ENCODE measurements around the gene MIA.
A peak's percentile ranks its signal among the peaks of the same experiment; 100 is the strongest.
"Not testable (repeated sequence)": the region's sequence is repeated elsewhere in the genome, so short reads cannot be mapped to it uniquely, and the experiment has no call there.

The MIA gene

DNA sequence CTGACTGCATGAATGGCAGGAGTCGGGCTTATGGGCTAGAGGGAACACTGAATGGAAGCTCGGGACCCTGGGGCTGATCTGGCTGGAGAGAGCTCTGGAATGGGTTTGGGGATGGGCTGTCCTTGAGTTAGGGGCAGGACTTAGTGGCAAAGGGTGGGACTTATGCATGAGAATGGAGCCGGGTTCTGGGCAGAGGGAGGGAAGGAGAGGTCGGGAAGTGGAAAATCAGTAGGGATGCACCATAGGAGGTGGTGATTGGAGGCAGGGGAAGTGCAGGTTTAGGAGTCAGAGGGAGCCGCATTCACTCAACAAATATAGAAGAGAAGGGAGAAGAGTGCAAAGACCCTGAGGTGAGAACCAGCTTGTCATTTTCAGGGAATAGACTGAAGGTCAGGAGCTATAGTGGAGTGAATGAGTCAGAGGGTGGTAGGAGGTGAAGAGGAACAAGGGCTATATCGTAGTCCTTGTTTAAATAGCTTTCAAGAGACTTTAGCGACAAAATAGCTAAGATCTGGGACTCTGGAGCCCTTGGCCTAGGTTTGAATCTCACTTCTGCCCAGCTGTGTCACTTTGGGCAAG, 3.5 kb downstream of the MIA start:
- Histone ChIP-seq H3K4me3 (replicated peaks; ENCODE audit: low read depth, low read length) (peak overlapping the region; percentile 80), H3K36me3 (ENCODE audit: control insufficient read depth, insufficient read depth, low read length) (peaks cover 3% of the 10 kb centered on the region), H3K27me3 (replicated peaks; ENCODE audit: control insufficient read depth, insufficient read depth, low read length) (no peaks in the 10 kb centered on the region)
- TF ChIP-seq, protein P1, sequence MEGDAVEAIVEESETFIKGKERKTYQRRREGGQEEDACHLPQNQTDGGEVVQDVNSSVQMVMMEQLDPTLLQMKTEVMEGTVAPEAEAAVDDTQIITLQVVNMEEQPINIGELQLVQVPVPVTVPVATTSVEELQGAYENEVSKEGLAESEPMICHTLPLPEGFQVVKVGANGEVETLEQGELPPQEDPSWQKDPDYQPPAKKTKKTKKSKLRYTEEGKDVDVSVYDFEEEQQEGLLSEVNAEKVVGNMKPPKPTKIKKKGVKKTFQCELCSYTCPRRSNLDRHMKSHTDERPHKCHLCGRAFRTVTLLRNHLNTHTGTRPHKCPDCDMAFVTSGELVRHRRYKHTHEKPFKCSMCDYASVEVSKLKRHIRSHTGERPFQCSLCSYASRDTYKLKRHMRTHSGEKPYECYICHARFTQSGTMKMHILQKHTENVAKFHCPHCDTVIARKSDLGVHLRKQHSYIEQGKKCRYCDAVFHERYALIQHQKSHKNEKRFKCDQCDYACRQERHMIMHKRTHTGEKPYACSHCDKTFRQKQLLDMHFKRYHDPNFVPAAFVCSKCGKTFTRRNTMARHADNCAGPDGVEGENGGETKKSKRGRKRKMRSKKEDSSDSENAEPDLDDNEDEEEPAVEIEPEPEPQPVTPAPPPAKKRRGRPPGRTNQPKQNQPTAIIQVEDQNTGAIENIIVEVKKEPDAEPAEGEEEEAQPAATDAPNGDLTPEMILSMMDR (IDR thresholded peaks at IDR 0.05; ENCODE audit: insufficient read depth, low read length, poor library complexity, severe bottlenecking): no peak
- DNase-seq (ENCODE audit: extremely low read depth, insufficient read length): no peak

- no peak overlapping the region for H3K4me3 ChIP-seq (replicated peaks; ENCODE audit: low read depth, low read length)
- no peaks in the 10 kb centered on the region for H3K27me3 ChIP-seq (replicated peaks; ENCODE audit: control insufficient read depth, insufficient read depth, low read length)
- TF ChIP-seq, protein P1 (IDR thresholded peaks at IDR 0.05; ENCODE audit: insufficient read depth, low read length, poor library complexity, severe bottlenecking): no peak
- DNase-seq (ENCODE audit: extremely low read depth, insufficient read length): no peak
- H3K36me3 ChIP-seq (ENCODE audit: control insufficient read depth, insufficient read depth, low read length): peaks cover 4% of the 10 kb centered on the region
These were observed 5.3 kb downstream of the MIA start for GRCh38 chr19:40780582-40780981.

DNA sequence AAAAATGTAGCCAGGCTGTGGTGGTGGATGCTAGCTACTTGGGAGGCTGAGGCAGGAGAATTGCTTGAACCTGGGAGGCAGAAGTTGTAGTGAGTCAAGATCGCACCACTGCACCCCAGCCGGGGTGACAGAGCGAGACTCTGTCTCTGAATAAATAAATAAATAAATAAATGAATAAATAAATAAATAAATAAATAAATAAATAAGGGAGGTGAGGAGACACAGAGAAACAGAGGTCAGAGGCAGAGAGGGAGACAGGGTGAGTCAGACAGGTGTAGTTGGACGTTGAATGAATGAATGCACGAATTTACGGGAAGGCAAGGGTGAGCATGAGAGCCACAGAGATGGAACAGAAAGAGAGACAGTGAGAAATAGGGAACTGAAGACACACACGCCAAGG, 5.8 kb downstream of the MIA start:
- H3K4me3 ChIP-seq (replicated peaks; ENCODE audit: low read depth, low read length): no peak overlapping the region
- peaks cover 5% of the 10 kb centered on the region for H3K36me3 ChIP-seq (ENCODE audit: control insufficient read depth, insufficient read depth, low read length)
- DNase-seq (ENCODE audit: extremely low read depth, insufficient read length): no peak
- TF ChIP-seq, protein P1 (IDR thresholded peaks at IDR 0.05; ENCODE audit: insufficient read depth, low read length, poor library complexity, severe bottlenecking): no peak
- H3K27me3 ChIP-seq (replicated peaks; ENCODE audit: control insufficient read depth, insufficient read depth, low read length): no peaks in the 10 kb centered on the region

DNA sequence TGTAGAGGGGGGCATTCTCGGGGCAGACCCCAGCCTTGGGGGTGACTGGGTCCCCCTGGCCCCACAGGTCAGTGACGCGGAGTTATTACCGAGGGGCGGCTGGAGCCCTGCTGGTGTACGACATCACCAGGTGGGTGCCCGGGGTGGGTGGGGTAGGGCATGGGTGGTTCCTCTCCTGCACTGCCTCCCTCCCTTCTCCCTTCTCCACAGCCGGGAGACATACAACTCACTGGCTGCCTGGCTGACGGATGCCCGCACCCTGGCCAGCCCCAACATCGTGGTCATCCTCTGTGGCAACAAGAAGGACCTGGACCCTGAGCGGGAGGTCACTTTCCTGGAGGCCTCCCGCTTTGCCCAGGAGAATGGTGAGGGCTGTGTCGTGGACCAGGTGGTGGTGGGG, 8.4 kb downstream of the MIA start:
- no peak overlapping the region for H3K4me3 ChIP-seq (replicated peaks; ENCODE audit: low read depth, low read length)
- DNase-seq (ENCODE audit: extremely low read depth, insufficient read length): no peak
- TF ChIP-seq, protein P1 (IDR thresholded peaks at IDR 0.05; ENCODE audit: insufficient read depth, low read length, poor library complexity, severe bottlenecking): no peak
- H3K36me3 ChIP-seq (ENCODE audit: control insufficient read depth, insufficient read depth, low read length): peaks cover 11% of the 10 kb centered on the region
- no peaks in the 10 kb centered on the region for H3K27me3 ChIP-seq (replicated peaks; ENCODE audit: control insufficient read depth, insufficient read depth, low read length)

DNA sequence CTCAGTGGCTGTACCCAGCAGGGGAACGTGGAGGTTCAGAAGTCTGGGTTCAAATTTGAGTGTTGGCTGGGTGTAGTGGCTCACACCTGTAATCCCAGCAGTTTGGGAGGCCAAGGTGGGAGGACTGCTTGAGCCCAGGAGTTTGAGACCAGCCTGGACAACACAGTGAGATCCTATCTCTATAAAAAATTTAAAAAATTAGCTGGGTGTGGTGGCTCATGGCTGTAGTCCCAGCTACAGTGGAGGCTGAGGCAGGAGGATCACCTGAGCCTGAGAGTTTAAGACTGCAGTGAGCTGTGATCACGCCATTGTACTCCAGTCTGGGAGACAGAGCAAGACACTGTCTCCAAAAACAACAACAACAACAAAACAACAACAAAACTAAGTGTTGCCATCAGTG, 8.8 kb downstream of the MIA start:
- not testable (repeated sequence) for DNase-seq (ENCODE audit: extremely low read depth, insufficient read length); H3K27me3 ChIP-seq (replicated peaks; ENCODE audit: control insufficient read depth, insufficient read depth, low read length); H3K4me3 ChIP-seq (replicated peaks; ENCODE audit: low read depth, low read length)
- H3K36me3 ChIP-seq (ENCODE audit: control insufficient read depth, insufficient read depth, low read length): peaks cover 11% of the 10 kb centered on the region

DNA sequence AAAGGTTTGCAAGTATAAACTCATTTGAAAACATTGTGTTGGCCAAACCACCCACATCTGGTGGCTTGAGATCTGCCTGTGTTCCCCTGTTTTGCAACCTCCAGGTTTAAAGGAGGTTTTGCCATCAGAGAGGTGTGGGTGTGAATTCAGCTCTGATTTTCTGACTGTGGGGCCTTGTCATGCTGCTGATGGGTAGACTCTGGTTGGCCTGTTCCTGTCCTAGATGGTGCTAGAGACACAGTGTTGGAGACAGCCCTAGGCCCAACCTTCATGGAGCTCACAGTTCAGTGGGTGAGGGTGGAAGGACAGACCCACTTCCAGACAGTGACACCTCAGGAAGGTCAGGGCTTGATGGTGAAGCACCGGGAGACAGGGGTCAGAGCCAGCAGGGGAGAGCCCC, 10.2 kb downstream of the MIA start:
- Histone ChIP-seq H3K4me3 (replicated peaks; ENCODE audit: low read depth, low read length) (no peak overlapping the region), H3K36me3 (ENCODE audit: control insufficient read depth, insufficient read depth, low read length) (peaks cover 15% of the 10 kb centered on the region), H3K27me3 (replicated peaks; ENCODE audit: control insufficient read depth, insufficient read depth, low read length) (no peaks in the 10 kb centered on the region)
- DNase-seq (ENCODE audit: extremely low read depth, insufficient read length): no peak
- TF ChIP-seq, protein P1 (IDR thresholded peaks at IDR 0.05; ENCODE audit: insufficient read depth, low read length, poor library complexity, severe bottlenecking): no peak

All from GM06990 (cell line).